ENCODE data around the gene BEST4. TPM values are rescaled to one million over a fixed set of nuclear protein-coding genes. Genes with fewer than 3 reads are reported as not detected.

BEST4 gene
- total RNA-seq, 1 donor from 2014 or later = 0.84 TPM

DNA sequence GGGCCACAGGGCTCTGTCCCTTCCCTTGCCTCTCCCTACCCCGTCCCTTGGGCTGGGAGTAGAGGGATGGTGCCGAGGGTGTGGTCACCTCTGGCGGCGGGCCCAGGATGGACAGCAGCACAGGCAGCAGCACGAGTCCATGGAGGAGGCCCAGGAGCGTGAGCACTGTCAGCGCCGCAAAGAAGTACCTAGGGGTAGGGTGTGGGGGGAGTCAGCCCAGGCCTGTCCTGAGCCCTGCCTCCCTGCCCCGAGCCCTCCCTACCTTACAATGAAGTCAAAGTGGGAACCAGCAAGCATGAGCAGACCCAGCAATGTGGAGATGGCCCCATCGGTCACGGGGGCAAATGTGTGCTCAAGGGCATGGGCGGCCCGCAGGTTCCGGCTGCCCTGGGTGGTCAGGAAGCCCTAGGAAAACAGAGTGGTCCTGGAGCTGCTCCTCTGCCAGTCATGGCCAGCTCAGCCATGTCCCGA is 35.0 kb upstream of the BEST4 start:
- Histone ChIP-seq H3K4me2 (no peak overlapping the region), H3F3A (ENCODE audit: low read depth) (peaks cover 26% of the 10 kb centered on the region), H3K79me2 (ENCODE audit: low read depth) (no peaks in the 10 kb centered on the region), H3K9me3 (ENCODE audit: low read depth) (no peaks in the 10 kb centered on the region), H3K27ac (no peak overlapping the region), H3K4me1 (peaks cover 8% of the 10 kb centered on the region), H3K36me3 (no peaks in the 10 kb centered on the region), H3K9ac (no peak overlapping the region), H4K20me1 (ENCODE audit: low read depth) (no peaks in the 10 kb centered on the region), H2AFZ (replicated peaks) (no peak overlapping the region), H3K27me3 (no peaks in the 10 kb centered on the region), H3K4me3 (no peak overlapping the region)
- no peak for DNase-seq (ENCODE audit: low spot score)
- Mint-ChIP-seq H3K9me3 (peaks cover 6% of the 10 kb centered on the region), H3K36me3 (no peaks in the 10 kb centered on the region), H3K4me1 (peaks cover 22% of the 10 kb centered on the region), H3K4me3 (no peak overlapping the region), H3K27me3 (ENCODE audit: insufficient read depth, low read depth) (peaks cover 12% of the 10 kb centered on the region), H3K27ac (no peak overlapping the region)
- TF ChIP-seq, protein P1, sequence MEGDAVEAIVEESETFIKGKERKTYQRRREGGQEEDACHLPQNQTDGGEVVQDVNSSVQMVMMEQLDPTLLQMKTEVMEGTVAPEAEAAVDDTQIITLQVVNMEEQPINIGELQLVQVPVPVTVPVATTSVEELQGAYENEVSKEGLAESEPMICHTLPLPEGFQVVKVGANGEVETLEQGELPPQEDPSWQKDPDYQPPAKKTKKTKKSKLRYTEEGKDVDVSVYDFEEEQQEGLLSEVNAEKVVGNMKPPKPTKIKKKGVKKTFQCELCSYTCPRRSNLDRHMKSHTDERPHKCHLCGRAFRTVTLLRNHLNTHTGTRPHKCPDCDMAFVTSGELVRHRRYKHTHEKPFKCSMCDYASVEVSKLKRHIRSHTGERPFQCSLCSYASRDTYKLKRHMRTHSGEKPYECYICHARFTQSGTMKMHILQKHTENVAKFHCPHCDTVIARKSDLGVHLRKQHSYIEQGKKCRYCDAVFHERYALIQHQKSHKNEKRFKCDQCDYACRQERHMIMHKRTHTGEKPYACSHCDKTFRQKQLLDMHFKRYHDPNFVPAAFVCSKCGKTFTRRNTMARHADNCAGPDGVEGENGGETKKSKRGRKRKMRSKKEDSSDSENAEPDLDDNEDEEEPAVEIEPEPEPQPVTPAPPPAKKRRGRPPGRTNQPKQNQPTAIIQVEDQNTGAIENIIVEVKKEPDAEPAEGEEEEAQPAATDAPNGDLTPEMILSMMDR (IDR thresholded peaks at IDR 0.05) = no peak
- TF ChIP-seq EZH2 (IDR thresholded peaks at IDR 0.05) (no peak), EZH2phosphoT487 (IDR thresholded peaks at IDR 0.05) (no peak)

DNA sequence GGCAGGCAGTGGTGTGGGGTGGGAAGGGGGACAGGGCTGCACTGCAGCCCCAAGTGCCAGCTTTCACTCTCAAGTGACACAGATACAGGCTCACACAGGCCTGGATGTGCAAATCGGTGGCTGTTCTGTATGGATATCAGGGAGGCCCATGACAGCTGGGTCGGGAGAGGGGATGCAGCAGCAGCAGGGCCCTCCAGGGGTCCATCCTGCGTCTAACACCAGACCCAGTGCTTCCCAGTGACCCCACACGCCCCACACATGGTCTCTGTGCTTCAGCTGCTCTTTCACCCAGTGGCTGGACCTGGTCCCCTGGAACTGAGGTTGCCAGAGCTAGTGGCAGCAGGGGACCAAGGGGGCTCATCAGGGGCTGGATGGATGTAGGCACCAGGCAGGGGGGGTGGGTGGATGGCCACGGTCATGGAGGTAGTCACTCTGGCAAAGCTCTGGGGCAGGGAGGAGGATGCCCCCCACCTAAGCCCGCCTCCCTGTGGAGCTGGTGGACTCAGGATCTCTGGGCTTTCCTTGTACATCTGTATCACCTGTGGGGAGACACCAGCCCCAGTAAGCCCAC is 34.2 kb upstream of the BEST4 start:
- H3K36me3 Mint-ChIP-seq = peaks cover 2% of the 10 kb centered on the region
- peaks cover 12% of the 10 kb centered on the region for H3K27me3 Mint-ChIP-seq (ENCODE audit: insufficient read depth, low read depth)
- H3K9ac ChIP-seq = no peak overlapping the region
- H2AFZ ChIP-seq (replicated peaks) = no peak overlapping the region
- H3K27me3 ChIP-seq = no peaks in the 10 kb centered on the region
- no peak for TF ChIP-seq EZH2phosphoT487 (IDR thresholded peaks at IDR 0.05)
- TF ChIP-seq, protein P1 (IDR thresholded peaks at IDR 0.05) = no peak
- no peak for TF ChIP-seq EZH2 (IDR thresholded peaks at IDR 0.05)
- DNase-seq (ENCODE audit: low spot score) = no peak
- no peak overlapping the region for H3K27ac Mint-ChIP-seq
- H3K4me2 ChIP-seq = no peak overlapping the region
- H3K4me1 ChIP-seq = peaks cover 8% of the 10 kb centered on the region
- no peaks in the 10 kb centered on the region for H3K36me3 ChIP-seq
- peaks cover 27% of the 10 kb centered on the region for H3K4me1 Mint-ChIP-seq
- no peaks in the 10 kb centered on the region for H3K9me3 ChIP-seq (ENCODE audit: low read depth)
- H3K79me2 ChIP-seq (ENCODE audit: low read depth) = no peaks in the 10 kb centered on the region
- H3K4me3 Mint-ChIP-seq = no peak overlapping the region
- H3K27ac ChIP-seq = no peak overlapping the region
- no peak overlapping the region for H3K4me3 ChIP-seq
- H4K20me1 ChIP-seq (ENCODE audit: low read depth) = no peaks in the 10 kb centered on the region
- peaks cover 26% of the 10 kb centered on the region for H3F3A ChIP-seq (ENCODE audit: low read depth)
- peaks cover 11% of the 10 kb centered on the region for H3K9me3 Mint-ChIP-seq

DNA sequence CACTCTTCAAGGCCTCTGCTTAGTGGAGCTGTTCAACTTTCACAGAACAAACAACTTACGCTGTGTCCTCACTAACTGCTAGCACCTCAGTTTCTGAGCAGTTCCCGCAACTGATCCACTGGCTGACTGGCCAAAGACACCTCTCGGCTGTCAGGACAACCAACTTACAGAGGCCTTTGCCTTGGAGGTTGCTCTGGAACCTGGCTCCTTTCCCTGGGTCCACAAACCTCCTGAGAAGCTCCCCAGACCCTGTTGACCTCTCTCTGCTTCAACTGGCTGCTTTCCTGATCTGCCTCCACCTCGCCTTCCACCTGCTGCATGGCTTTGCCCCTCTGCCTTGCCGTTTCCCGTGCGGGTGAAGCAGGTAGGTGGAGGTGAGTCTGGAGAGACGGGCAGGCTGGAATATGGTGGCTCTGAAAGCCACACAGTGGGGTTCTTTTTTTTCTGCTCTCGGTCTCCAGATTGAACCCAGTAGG is 33.3 kb upstream of the BEST4 start:
- Histone ChIP-seq H3K4me1 (peaks cover 8% of the 10 kb centered on the region), H3K79me2 (ENCODE audit: low read depth) (no peaks in the 10 kb centered on the region), H2AFZ (replicated peaks) (no peak overlapping the region), H3K4me3 (no peak overlapping the region), H4K20me1 (ENCODE audit: low read depth) (no peaks in the 10 kb centered on the region), H3K36me3 (no peaks in the 10 kb centered on the region), H3K4me2 (no peak overlapping the region), H3F3A (ENCODE audit: low read depth) (peaks cover 26% of the 10 kb centered on the region), H3K9ac (no peak overlapping the region), H3K27me3 (no peaks in the 10 kb centered on the region), H3K27ac (no peak overlapping the region), H3K9me3 (ENCODE audit: low read depth) (no peaks in the 10 kb centered on the region)
- Mint-ChIP-seq H3K4me1 (peaks cover 27% of the 10 kb centered on the region), H3K9me3 (peaks cover 11% of the 10 kb centered on the region), H3K4me3 (peak overlapping the region; percentile 52), H3K27me3 (ENCODE audit: insufficient read depth, low read depth) (peaks cover 12% of the 10 kb centered on the region), H3K36me3 (peaks cover 2% of the 10 kb centered on the region), H3K27ac (peak overlapping the region; percentile 80)
- DNase-seq (ENCODE audit: low spot score) = no peak
- TF ChIP-seq EZH2 (IDR thresholded peaks at IDR 0.05) = no peak
- TF ChIP-seq, protein P1 (IDR thresholded peaks at IDR 0.05) = no peak
- no peak for TF ChIP-seq EZH2phosphoT487 (IDR thresholded peaks at IDR 0.05)

Measured in neural progenitor cell (in vitro differentiated cells).